Stimulated activated CD4-positive, alpha-beta T cell treated with anti-CD3 and anti-CD28 coated beads, TNF-alpha, amount 100 ng/mL, for 4 hours (primary cell): ENCODE measurements around the gene BTBD6.
"Not testable (repeated sequence)": the region's sequence is repeated elsewhere in the genome, so short reads cannot be mapped to it uniquely, and the experiment has no call there.

ENCODE experiments used
- DNase-seq, 3 experiments: peaks; one replicate each; pipeline ENCODE4 v3.0.0-alpha.2; 2020; ENCODE audit warnings: low read depth in 3 of 3

The BTBD6 gene

GRCh38 chr14:105269405-105269804 lies 21.1 kb downstream of the BTBD6 start:
- no peak for DNase-seq

GRCh38 chr14:105271224-105271890 lies 23.0 kb downstream of the BTBD6 start:
- DNase-seq, result no peak

- no peak for DNase-seq
These were observed 24.3 kb downstream of the BTBD6 start for GRCh38 chr14:105272623-105273022.

DNA sequence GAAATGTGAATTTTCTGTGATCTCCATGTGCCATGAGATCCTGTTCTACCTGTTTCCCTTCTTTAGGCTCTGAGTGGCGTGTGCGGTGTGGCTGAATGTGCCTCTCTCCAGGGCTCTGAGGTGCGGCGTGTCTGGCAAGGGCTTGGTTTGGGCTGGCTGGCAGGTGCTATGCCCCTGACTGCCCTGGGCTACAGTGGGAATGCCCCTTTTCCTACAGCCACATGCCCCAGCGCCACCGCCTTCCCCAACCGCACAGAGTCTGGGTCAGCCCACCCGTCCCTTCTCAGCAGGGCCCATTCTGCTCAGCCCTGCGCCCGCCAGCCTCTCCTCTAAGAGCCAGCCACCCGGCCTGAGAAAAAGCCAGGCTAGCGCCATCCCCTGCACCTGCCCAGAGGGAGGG lies 24.7 kb downstream of the BTBD6 start:
- no peak for DNase-seq

- no peak for DNase-seq
These were observed 26.3 kb downstream of the BTBD6 start for GRCh38 chr14:105274637-105275036.

GRCh38 chr14:105275267-105275946 lies 27.1 kb downstream of the BTBD6 start:
- no peak for DNase-seq

DNA sequence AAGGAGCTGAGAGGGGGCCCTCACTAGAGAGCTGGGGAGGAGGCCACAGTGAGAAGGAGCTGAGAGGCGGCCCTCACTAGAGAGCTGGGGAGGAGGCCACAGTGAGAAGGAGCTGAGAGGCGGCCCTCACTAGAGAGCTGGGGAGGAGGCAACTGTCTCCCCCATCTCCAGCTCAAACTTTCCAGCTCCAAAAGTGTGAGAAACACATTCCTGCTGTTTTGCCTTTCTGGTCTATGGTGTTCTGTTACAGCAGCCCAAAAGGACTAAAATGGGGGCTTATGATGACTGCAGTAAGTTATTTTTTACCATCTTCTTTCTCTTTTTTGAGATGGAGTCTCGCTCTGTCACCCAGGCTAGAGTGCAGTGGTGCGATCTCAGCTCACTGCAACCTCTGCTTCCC lies 29.1 kb downstream of the BTBD6 start:
- not testable (repeated sequence) for DNase-seq

- no peak for DNase-seq
These were observed 31.5 kb downstream of the BTBD6 start for GRCh38 chr14:105279642-105280361.

GRCh38 chr14:105280525-105280924 lies 32.2 kb downstream of the BTBD6 start:
- no peak for DNase-seq

DNA sequence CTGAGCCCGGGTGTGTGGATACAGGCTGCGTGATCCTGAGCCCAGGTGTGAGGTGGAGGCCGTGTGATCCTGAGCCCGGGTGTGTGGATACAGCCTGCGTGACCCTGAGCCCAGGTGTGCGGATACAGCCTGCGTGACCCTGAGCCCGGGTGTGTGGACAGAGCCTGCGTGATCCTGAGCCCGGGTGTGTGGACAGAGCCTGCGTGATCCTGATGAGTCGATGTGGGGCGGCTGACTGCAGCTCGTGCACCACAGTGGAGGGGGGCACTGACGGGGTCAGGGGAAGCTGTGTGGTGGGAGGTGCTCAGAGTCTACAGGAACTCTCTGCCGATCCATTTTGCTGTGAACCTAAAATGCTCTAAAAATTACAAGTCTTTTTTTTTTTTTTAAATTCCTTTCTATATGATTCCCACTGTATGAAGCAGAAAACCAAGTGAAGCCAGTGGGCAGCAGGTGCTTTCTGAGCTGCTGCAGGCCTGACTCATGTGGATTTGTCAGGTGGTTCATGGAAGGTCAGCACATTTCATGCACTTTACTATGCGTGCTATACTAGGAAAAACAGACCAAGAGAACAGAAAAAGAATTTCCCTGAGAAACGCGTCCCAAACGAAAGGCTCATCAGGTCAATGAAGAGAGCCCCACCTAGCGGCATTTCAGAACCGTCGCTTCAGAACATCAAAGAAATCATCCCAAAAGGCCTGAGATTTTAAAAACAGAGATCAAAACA lies 33.2 kb downstream of the BTBD6 start:
- DNase-seq, result no peak

DNA sequence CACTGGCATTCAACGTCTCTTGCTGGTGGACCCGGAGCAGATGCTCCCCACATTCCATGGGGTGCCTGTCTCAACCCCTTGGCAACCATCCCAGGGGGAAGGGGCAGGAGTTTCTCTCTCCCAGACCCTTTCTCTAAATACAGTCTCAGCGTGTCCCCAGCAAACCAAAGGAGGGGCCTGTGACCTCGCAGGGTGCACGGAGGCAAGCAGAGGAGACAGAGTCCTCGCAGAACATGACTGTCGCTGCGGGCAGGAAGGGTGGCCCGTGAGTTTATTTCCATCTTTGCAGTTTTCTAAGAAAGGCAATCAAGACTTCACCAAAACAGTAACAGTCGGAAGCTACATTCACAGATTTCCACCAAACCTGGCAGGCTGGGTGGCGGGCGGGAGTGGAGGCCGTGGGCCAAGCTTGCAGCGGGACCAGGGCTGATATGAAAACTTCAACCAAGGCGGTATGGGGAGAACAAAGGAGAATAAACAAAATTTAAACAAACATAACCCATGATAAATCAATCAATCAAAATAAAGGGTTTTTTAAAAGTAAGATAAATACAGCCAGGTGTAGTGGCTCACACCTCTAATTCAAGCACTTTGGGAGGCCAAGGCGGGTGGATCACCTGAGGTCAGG lies 33.9 kb downstream of the BTBD6 start:
- no peak for DNase-seq

DNA sequence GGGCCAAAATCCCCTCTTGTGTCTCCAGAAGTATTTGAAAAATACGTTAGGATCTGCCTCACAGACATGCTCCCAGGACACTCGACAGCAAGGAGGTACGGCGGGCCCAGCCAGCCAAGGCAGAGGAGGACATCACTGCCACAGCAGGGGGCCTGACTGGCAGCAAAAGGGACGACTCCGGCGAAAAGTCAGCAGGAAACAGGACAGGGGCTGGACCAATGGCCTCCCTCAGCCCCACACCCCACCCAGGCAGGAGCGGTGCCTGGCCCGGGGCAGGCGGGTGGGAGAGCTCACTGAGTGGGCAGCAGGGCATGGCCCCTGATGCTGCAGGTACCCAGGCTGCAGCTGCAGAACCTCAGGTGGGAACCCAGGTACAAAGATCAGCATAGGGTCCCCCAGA lies 34.7 kb downstream of the BTBD6 start:
- no peak for DNase-seq

DNA sequence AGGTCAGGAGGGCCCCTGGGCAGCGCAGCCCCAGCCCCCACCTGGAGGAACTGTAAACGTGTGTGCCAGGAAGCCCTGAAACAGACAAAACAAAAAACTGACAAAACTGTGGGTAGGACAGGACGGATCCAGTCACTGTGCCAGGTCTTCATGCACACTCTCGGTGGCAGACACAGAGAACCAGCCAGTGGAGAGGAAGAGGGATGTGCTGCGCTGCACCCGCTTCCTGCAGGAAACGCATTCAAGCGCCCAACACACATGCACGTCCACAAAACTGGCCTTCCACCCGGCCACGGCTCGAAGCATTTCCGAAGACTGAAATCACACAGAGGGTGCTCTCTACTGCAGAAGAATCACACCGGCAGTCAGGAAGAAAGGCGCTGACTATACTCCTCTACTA lies 35.6 kb downstream of the BTBD6 start:
- no peak for DNase-seq

- no peak for DNase-seq
These were observed 36.8 kb downstream of the BTBD6 start for GRCh38 chr14:105285174-105285573.

GRCh38 chr14:105286759-105287144 lies 38.4 kb downstream of the BTBD6 start:
- DNase-seq, result no peak

- no peak for DNase-seq
These were observed 39.1 kb downstream of the BTBD6 start for GRCh38 chr14:105287249-105288102.

- not testable (repeated sequence) for DNase-seq
These were observed 40.6 kb downstream of the BTBD6 start for GRCh38 chr14:105288936-105289335.

- no peak for DNase-seq
These were observed 42.5 kb downstream of the BTBD6 start for GRCh38 chr14:105290621-105291346.

GRCh38 chr14:105292826-105293711 lies 44.7 kb downstream of the BTBD6 start:
- no peak for DNase-seq
